Measurements from ENCODE around the gene TBC1D8.
"Not testable (repeated sequence)": the region's sequence is repeated elsewhere in the genome, so short reads cannot be mapped to it uniquely, and the experiment has no call there.

Gene TBC1D8

DNA sequence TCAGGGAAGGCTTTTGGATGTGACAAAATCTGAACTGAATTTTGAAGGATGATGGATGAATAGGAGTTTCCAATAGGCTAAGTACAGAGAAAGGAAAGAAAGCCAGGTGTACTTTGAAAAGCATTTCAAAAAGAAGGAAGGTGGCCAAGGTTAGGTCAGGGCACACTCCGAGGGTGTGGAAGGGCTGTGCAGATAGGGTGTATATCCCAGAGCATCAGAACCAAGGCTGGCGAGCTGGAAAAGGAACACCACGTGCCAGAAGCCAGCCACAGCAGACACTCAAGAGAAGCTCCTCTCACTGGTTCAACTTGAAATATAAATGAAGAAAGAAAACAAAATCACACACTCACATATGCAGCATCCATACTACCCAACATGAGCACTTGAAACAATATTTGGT, 98.1 kb downstream of the TBC1D8 start:
- H3K4me3 ChIP-seq (ENCODE audit: low read depth, low read length): no peak overlapping the region
- TF ChIP-seq, protein P1, sequence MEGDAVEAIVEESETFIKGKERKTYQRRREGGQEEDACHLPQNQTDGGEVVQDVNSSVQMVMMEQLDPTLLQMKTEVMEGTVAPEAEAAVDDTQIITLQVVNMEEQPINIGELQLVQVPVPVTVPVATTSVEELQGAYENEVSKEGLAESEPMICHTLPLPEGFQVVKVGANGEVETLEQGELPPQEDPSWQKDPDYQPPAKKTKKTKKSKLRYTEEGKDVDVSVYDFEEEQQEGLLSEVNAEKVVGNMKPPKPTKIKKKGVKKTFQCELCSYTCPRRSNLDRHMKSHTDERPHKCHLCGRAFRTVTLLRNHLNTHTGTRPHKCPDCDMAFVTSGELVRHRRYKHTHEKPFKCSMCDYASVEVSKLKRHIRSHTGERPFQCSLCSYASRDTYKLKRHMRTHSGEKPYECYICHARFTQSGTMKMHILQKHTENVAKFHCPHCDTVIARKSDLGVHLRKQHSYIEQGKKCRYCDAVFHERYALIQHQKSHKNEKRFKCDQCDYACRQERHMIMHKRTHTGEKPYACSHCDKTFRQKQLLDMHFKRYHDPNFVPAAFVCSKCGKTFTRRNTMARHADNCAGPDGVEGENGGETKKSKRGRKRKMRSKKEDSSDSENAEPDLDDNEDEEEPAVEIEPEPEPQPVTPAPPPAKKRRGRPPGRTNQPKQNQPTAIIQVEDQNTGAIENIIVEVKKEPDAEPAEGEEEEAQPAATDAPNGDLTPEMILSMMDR (IDR thresholded peaks at IDR 0.05; ENCODE audit: borderline replicate concordance, insufficient read depth, low read depth, low read length): no peak

DNA sequence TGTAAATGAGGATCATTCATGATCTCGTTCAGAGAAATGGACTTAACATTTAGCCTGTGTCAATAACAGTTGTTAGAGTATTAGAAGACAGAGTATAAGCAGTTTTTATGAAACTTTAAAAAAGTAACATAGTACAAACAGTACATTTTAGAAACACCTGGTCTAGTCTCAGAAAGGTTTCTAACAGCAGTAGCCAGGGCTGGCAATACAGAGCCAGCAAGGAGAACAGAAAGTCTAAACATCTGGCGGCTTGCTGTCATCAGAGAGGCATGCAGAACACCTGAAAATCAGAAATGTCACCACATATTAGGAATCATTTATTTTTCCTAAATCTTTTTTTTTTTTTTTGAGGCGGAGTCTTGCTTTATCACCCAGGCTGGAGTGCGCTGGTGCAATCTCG, 99.0 kb downstream of the TBC1D8 start:
- no peak overlapping the region for H3K4me3 ChIP-seq (ENCODE audit: low read depth, low read length)
- TF ChIP-seq, protein P1 (IDR thresholded peaks at IDR 0.05; ENCODE audit: borderline replicate concordance, insufficient read depth, low read depth, low read length): no peak

DNA sequence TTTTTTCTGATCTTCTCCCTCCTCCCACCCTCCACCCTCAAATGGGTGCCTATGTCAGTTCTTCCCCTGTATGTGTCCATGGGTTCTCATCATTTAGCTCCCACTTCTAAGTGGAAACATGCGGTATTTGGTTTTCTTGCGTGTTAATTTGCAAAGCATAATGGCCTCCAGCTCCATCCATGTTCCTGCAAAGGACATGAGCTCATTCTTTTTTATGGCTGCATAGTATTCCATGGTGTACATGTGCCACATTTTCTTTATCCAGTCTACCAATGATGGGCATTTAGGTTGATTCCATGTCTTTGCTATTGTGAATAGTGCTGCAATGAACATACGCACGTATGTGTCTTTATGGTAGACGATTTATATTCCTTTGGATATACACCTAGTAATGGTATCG, 100.3 kb downstream of the TBC1D8 start:
- H3K4me3 ChIP-seq (ENCODE audit: low read depth, low read length): not testable (repeated sequence)

DNA sequence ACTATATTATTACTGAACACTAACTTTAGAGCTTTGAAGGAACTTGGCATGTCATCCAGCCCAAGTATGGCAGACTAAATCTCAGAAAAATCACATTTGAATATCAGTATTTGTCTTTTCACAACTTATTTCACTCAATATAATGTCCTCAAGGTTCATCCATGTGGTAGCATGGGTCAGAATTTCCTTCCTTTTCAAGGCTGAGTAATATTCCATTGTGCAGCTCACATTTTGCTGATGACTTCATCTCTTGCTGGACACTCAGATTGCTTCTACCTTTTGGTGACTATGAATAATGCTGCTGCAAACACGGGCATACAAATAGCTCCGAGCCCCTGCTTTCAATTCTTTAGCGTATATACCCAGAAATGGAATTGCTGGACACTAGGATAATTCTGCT, 102.4 kb downstream of the TBC1D8 start:
- H3K4me3 ChIP-seq (ENCODE audit: low read depth, low read length): no peak overlapping the region
- TF ChIP-seq, protein P1 (IDR thresholded peaks at IDR 0.05; ENCODE audit: borderline replicate concordance, insufficient read depth, low read depth, low read length): no peak

DNA sequence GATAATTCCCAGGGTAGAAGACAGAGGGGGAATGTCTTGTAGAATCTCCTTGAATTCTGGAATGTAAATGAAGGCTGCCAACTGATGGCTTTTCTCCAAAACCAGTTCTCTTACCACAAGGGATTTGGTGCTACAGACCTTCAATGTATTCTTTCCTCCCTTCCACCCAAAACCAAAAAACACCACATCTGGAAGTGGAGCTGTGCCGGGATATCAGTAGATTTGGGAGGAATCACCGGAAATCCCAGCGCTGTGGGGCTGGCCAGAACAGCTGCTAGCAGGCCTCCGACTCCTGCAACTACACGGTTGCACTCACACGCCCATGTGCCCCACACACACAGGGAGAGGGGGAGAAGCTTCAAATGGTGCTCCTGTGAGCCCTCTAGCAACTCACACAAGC, 103.4 kb downstream of the TBC1D8 start:
- no peak overlapping the region for H3K4me3 ChIP-seq (ENCODE audit: low read depth, low read length)
- TF ChIP-seq, protein P1 (IDR thresholded peaks at IDR 0.05; ENCODE audit: borderline replicate concordance, insufficient read depth, low read depth, low read length): no peak

DNA sequence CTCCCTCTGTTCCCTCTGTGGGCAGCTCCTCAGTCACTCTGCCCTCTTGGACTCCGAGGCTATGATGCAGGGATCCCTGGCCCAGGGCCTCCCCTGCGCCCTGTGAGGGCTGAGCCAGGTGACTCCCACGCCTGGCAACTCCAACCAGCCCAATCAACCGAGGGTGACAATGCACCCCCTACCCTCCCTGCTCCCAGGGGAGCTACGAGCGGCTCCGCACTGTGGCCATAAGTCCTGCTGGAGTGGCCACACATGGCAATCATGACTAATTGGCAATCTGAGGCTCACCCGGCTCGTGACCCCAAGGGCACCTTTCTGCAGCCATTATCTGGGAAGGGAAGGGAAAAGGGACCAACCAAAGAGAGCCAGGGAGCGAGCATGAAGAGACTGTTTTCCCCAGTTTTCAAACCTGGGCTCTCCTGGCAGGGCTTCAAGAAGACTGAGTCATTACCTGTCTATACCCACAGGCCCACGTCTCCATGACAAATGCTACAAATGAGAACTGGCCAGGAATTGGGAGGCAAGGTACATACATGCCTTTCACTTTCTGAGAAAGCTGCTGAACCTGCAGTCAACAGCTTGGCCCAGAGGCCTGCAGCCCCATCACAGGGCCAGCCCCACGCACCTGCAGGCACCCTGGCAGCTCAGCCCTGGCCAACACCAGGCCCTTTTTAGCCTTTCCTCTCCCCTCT, 104.0 kb downstream of the TBC1D8 start:
- H3K4me3 ChIP-seq (ENCODE audit: low read depth, low read length): no peak overlapping the region
- TF ChIP-seq, protein P1 (IDR thresholded peaks at IDR 0.05; ENCODE audit: borderline replicate concordance, insufficient read depth, low read depth, low read length): no peak

GRCh38 chr2:101045330-101045729, 105.9 kb downstream of the TBC1D8 start:
- TF ChIP-seq, protein P1 (IDR thresholded peaks at IDR 0.05; ENCODE audit: borderline replicate concordance, insufficient read depth, low read depth, low read length): no peak

More at GRCh38 chr2:101045330-101045729, 105.9 kb downstream of the TBC1D8 start:
- no peak overlapping the region for H3K4me3 ChIP-seq (ENCODE audit: low read depth, low read length)
